ENCODE results near the gene HTRA1. TPM values are rescaled to one million over a fixed set of nuclear protein-coding genes. Genes with fewer than 3 reads are reported as not detected.

Gene HTRA1
- total RNA-seq, 1 experiment from 2014 or later: 32.8 TPM

GRCh38 chr10:122513053-122513452, 51.7 kb downstream of the HTRA1 start:
- no peak overlapping the region for H3K4me3 ChIP-seq (ENCODE audit: low read depth in 2 of 2, low read length in 2 of 2)
- H3K9me3 ChIP-seq (ENCODE audit: control insufficient read depth, insufficient read depth, low read depth, low read length): no peaks in the 10 kb centered on the region
- H3K27ac ChIP-seq (ENCODE audit: low read length): no peak overlapping the region
- no peaks in the 10 kb centered on the region for H3K4me1 ChIP-seq (ENCODE audit: control insufficient read depth, insufficient read depth, low read length)
- TF ChIP-seq POLR2AphosphoS5 (IDR thresholded peaks at IDR 0.05; ENCODE audit: low read depth, low read length) (no peak), CTCF (IDR thresholded peaks at IDR 0.05) (no peak), SIN3A (IDR thresholded peaks at IDR 0.05; ENCODE audit: borderline replicate concordance, insufficient read depth, low read depth, low read length) (no peak), TCF7L2 (IDR thresholded peaks at IDR 0.05; ENCODE audit: low read depth, low read length) (no peak)
- TF ChIP-seq, protein P1, sequence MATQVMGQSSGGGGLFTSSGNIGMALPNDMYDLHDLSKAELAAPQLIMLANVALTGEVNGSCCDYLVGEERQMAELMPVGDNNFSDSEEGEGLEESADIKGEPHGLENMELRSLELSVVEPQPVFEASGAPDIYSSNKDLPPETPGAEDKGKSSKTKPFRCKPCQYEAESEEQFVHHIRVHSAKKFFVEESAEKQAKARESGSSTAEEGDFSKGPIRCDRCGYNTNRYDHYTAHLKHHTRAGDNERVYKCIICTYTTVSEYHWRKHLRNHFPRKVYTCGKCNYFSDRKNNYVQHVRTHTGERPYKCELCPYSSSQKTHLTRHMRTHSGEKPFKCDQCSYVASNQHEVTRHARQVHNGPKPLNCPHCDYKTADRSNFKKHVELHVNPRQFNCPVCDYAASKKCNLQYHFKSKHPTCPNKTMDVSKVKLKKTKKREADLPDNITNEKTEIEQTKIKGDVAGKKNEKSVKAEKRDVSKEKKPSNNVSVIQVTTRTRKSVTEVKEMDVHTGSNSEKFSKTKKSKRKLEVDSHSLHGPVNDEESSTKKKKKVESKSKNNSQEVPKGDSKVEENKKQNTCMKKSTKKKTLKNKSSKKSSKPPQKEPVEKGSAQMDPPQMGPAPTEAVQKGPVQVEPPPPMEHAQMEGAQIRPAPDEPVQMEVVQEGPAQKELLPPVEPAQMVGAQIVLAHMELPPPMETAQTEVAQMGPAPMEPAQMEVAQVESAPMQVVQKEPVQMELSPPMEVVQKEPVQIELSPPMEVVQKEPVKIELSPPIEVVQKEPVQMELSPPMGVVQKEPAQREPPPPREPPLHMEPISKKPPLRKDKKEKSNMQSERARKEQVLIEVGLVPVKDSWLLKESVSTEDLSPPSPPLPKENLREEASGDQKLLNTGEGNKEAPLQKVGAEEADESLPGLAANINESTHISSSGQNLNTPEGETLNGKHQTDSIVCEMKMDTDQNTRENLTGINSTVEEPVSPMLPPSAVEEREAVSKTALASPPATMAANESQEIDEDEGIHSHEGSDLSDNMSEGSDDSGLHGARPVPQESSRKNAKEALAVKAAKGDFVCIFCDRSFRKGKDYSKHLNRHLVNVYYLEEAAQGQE (IDR thresholded peaks at IDR 0.05; ENCODE audit: insufficient read depth in 1 of 2, low read depth in 2 of 2, low read length in 1 of 2): no peak
- no peaks in the 10 kb centered on the region for H3K27me3 ChIP-seq (ENCODE audit: control insufficient read depth, insufficient read depth, low read length)
- ATAC-seq: no peak
- CTCF ChIA-PET: interaction anchor here (0.6 to 1.1 kb wide), 2 partner anchors 13 to 193 kb away, joined by 3 read pairs; no protein-coding TSS in a partner anchor
- no peaks in the 10 kb centered on the region for H3K36me3 ChIP-seq (ENCODE audit: control insufficient read depth, insufficient read depth, low read length)
- intact Hi-C loops (cut with micrococcal nuclease; ENCODE audit: unreplicated experiment) (no loop called here), in situ Hi-C loops (cut with HindIII; ENCODE audit: low pct_unique_long_range_greater_than_20kb, low sequenced_read_pairs) (no loop called here)
- no peak for DNase-seq (ENCODE audit: low read depth, low spot score)
- BruUV-seq (replicated peaks): no TSS peak
- POLR2A ChIA-PET: no interaction called here

- Histone ChIP-seq H3K27ac (ENCODE audit: low read length) (no peak overlapping the region), H3K27me3 (ENCODE audit: control insufficient read depth, insufficient read depth, low read length) (no peaks in the 10 kb centered on the region), H3K4me3 (ENCODE audit: low read depth in 2 of 2, low read length in 2 of 2) (no peak overlapping the region), H3K4me1 (ENCODE audit: control insufficient read depth, insufficient read depth, low read length) (no peaks in the 10 kb centered on the region), H3K36me3 (ENCODE audit: control insufficient read depth, insufficient read depth, low read length) (no peaks in the 10 kb centered on the region), H3K9me3 (ENCODE audit: control insufficient read depth, insufficient read depth, low read depth, low read length) (no peaks in the 10 kb centered on the region)
- ATAC-seq: no peak
- intact Hi-C loops (cut with micrococcal nuclease; ENCODE audit: unreplicated experiment) (no loop called here), in situ Hi-C loops (cut with HindIII; ENCODE audit: low pct_unique_long_range_greater_than_20kb, low sequenced_read_pairs) (no loop called here)
- TF ChIP-seq POLR2AphosphoS5 (IDR thresholded peaks at IDR 0.05; ENCODE audit: low read depth, low read length): no peak
- no TSS peak for BruUV-seq (replicated peaks)
- no peak for DNase-seq (ENCODE audit: low read depth, low spot score)
- POLR2A ChIA-PET: no interaction called here
- CTCF ChIA-PET: no interaction called here
Observed at GRCh38 chr10:122514045-122514840, 52.9 kb downstream of the HTRA1 start.

GRCh38 chr10:122515022-122515424, 53.7 kb downstream of the HTRA1 start:
- no peak for TF ChIP-seq POLR2AphosphoS5 (IDR thresholded peaks at IDR 0.05; ENCODE audit: low read depth, low read length)
- TF ChIP-seq CTCF (IDR thresholded peaks at IDR 0.05): no peak
- TF ChIP-seq, protein P1 (IDR thresholded peaks at IDR 0.05; ENCODE audit: insufficient read depth in 1 of 2, low read depth in 2 of 2, low read length in 1 of 2): no peak
- TF ChIP-seq SIN3A (IDR thresholded peaks at IDR 0.05; ENCODE audit: borderline replicate concordance, insufficient read depth, low read depth, low read length): no peak
- TF ChIP-seq TCF7L2 (IDR thresholded peaks at IDR 0.05; ENCODE audit: low read depth, low read length): no peak
- no peaks in the 10 kb centered on the region for H3K27me3 ChIP-seq (ENCODE audit: control insufficient read depth, insufficient read depth, low read length)
- in situ Hi-C loops (cut with HindIII; ENCODE audit: low pct_unique_long_range_greater_than_20kb, low sequenced_read_pairs) (no loop called here), intact Hi-C loops (cut with micrococcal nuclease; ENCODE audit: unreplicated experiment) (no loop called here)
- no peak overlapping the region for H3K4me3 ChIP-seq (ENCODE audit: low read depth in 2 of 2, low read length in 2 of 2)
- ChIA-PET POLR2A (no interaction called here), CTCF (no interaction called here)
- ATAC-seq (no peak), DNase-seq (ENCODE audit: low read depth, low spot score) (no peak)
- BruUV-seq (replicated peaks): no TSS peak
- H3K27ac ChIP-seq (ENCODE audit: low read length): no peak overlapping the region
- H3K36me3 ChIP-seq (ENCODE audit: control insufficient read depth, insufficient read depth, low read length): no peaks in the 10 kb centered on the region
- H3K9me3 ChIP-seq (ENCODE audit: control insufficient read depth, insufficient read depth, low read depth, low read length): no peaks in the 10 kb centered on the region
- no peaks in the 10 kb centered on the region for H3K4me1 ChIP-seq (ENCODE audit: control insufficient read depth, insufficient read depth, low read length)
